H4 (cell line): ENCODE measurements around the gene CDIP1. TPM values are rescaled to one million over a fixed set of nuclear protein-coding genes. Genes with fewer than 3 reads are reported as not detected.
A peak's percentile ranks its signal among the peaks of the same experiment; 100 is the strongest.

ENCODE experiments used
- DNase-seq: peaks from one replicate; pipeline ENCODE4 v3.0.0-alpha.2; 2015; ENCODE audit warnings: low spot score
- total RNA-seq: library from RNA; depleted of rRNA; stranded (reverse); fragments of >200 nt; shearing (Covaris generic); gene quantifications from 2 replicates; pipeline ENCODE4 v1.2.3, GENCODE V29; 2014

The CDIP1 gene
- total RNA-seq, 1 experiment from 2014 or later: 8.0 TPM

DNA sequence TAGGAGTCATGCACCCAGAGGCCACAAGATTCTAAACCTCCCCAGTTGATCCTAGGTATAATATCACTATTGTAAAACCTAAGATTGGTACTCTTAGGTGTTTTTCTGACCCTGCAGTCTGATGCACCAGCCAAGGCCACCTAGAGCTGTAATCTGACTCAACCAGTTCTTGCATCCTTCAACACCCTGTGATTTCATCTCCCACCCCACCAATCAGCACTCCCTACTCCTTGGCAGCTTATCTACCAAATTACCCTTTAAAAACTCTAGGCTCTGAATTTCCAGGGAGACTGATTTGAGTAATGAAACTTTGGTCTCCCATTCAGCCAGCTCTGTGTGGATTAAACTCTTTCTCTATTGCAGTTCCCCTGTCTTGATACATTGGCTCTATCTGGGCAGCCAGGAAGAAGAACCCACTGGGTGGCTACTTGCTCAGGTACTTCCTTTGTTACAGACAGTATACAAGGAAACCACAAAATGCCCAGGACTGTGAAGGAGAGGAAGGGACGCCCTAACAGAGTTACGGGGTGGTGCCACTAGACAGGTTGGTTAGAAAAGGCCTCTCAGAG, 1.2 kb upstream of the CDIP1 start:
- no peak for DNase-seq

- DNase-seq: no peak
These were observed 913 bp downstream of the CDIP1 start for GRCh38 chr16:4537376-4538343.

GRCh38 chr16:4536391-4537106, 2.0 kb downstream of the CDIP1 start:
- DNase-seq: no peak

GRCh38 chr16:4535627-4536108, 2.9 kb downstream of the CDIP1 start:
- DNase-seq: no peak

DNA sequence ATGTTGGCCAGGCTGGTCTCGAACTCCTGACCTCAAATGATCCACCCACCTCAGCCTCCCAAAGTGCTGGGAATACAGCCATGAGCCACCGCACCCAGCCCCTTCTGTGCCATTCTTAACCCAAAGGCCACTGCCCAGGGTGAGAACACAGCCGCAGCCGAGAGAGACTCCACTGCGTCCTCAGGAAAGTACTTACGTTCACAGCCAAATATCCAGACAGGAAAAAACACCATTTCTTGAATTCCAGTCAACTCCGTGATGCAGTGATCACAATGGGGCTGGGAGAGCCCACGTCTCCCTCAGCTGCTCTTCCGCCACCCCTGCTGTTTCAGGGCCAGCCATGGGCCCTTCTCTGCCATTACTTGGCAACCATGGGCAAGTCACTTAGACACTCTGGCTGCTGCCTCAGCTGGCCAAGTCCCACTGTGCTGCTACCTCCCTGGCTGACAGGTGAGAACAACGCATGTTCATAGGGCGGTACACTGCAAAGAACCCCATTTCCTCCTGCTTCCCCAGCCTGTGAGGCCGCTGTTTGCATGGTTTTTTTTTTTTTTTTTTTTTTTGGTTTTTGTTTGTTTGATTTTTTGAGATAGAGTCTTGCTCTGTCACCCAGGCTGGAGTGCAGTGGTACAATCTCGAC, 4.3 kb downstream of the CDIP1 start:
- no peak for DNase-seq

DNA sequence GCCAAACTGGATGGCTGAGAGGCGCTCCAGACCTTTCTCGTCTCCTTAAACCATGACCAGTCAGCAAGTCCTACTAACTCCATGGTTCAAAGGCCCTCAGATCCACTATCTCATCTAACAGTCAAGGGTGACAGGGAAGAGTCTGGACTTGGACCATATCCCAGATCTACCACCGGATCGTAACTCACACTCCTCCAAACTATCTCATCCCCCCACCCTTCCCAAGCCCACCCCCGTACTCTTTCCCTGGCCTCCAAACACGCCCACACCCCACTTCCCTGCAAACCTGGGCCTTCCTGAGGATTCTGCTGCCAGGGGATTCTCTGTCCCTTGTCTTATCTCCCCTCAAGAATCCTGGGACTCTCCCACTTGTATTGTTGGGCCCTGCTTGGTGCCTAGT, 5.1 kb downstream of the CDIP1 start:
- no peak for DNase-seq

GRCh38 chr16:4532238-4532637, 6.3 kb downstream of the CDIP1 start:
- no peak for DNase-seq

DNA sequence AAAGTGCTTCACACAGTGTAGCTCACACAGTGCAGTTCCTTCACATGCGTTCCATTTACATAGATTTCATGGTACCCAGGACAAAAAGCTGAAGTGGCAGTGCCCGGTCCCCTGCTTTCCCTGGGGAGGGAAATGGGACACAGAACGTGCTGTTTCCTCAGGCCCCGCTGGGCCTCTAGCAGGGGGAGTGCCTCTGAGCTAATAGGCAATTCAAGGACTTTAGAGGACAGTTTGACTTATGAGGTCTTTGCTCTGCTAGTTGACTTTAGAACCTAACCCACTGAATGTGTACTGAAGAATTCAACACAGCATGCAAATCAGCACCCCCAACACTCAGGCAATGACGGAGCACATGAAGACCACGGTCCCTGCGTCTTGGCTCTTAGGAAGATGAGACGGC, 6.8 kb downstream of the CDIP1 start:
- DNase-seq: no peak

- DNase-seq: peak; percentile 33
These were observed 9.2 kb downstream of the CDIP1 start for GRCh38 chr16:4529085-4530060.

DNA sequence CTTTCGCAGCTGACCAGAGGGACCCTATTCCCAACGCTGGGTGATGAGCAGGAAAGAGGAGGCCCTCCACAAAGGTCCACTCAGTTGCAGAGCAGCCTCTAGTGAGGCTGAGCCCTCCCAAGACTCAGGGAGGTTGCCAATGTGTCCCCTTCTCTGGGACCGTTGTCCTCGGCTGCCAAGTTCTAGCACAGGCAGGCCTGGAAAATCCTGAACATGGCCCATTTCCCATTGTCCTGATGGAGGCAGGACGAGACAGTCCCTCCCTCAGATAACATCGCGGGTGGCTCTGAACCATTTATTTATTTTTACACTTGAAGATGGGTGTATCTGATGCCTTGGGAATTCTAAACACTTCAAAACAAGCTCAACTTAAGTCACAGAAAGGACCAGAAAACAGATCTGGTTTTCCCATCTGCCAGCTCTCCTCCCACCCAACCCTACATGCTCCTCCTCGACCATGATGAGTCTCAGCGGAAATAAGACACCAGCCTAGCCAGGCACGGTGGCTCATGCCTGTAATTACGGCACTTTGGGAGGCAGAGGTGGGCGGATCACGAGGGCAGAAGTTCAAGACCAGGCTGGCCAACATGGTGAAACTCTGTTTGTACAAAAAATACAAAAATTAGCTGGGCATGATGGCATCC, 12.8 kb downstream of the CDIP1 start:
- no peak for DNase-seq

GRCh38 chr16:4525069-4525468, 13.5 kb downstream of the CDIP1 start:
- no peak for DNase-seq

- DNase-seq: no peak
These were observed 14.0 kb downstream of the CDIP1 start for GRCh38 chr16:4524571-4524970.

- DNase-seq: no peak
These were observed 14.9 kb downstream of the CDIP1 start for GRCh38 chr16:4523686-4524085.

DNA sequence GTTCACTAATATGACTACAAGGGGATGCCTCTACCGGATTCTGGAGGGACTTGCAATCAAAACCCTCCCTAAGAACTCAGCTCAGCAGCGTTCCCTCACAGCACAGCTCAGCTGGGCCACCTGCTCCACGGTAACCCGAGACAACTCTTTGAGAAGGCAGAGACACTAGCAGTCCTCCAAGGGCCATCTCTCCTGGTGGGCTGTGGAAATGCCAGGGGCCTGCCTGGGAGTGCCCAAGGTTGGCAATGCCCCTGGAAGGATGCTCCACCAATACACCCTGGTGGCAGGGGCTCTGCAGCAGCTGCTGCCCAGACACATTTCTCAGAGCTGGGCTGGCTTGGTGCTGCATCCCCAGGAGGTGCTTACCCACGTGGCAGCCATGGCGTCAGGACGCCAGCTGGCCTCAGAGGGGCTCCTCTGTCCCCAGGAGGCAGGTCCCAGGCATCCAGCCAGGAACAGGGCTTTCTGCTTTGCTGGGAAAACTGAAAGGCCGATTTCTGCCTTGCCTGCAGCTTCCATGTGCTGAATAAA, 16.5 kb downstream of the CDIP1 start:
- no peak for DNase-seq

DNA sequence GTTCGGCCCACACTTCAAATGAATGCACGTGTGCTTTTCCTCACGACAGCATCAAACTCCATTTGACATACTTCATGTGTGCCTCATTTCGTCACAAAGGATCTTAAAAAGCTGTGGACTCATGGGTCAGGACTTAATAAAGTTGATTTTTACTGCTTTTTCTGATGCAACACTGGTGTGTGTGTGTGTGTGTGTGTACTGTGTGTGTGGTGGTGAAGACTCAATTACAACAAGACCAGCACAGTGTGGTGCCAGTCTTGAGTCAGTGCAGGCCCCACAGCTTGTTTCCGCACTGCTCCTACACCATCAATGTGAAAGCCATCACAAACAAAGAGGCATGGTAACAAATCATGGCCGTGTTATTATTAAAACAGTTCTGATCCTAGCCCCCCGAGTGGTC, 17.7 kb downstream of the CDIP1 start:
- DNase-seq: no peak

GRCh38 chr16:4519274-4520058, 19.1 kb downstream of the CDIP1 start:
- DNase-seq: no peak

DNA sequence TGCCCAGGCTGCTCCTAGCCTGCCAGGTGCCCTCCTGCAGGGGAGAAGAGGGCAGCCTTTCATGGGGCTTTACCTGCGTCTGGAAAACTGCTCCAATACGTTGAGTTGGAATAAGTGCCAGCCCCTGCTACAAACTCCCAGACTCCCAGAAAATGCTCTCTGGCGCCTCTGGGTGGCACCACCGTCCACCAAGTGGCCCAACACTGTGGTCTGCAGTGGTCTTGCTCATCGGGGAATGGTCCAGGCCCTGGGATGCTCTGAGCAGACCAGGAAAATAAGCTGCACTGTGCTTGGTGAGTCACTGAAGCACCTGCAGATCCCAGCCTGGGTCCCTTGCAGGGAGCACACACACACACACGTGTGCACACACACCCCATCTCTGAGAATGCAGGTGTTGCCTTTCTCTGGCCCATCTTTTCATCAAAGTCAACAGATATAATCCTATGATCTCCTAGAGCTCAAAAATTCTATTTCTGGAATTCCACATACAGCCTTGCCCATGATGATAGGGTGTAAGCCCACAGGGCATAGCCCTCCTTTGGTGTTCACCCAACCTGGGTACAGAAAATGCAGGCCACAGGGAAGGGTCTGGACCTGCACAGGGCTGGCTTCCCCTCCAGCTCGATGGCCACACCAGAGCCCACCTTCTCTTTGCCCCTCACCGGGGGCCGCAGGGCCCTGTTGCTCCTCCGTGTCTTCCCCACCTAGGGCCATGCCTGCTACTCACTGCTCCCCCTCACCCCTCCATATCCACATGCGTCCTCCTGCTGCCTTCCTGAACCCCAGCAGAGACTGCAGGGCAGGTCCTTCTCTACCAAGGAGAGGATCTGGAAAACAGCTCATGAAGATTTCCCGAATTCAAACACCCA, 20.5 kb downstream of the CDIP1 start:
- DNase-seq: no peak

- DNase-seq: no peak
These were observed 22.9 kb downstream of the CDIP1 start for GRCh38 chr16:4515611-4516233.
